HUES64 (cell line): ENCODE data around the gene NAIF1.

ENCODE experiments used
- H3K27ac ChIP-seq: 2 replicates; pipeline ENCODE4 v1.7.0; 2013; ENCODE audit warnings: low read depth, low read length, inconsistent platforms
- H3K27me3 ChIP-seq: 2 replicates; pipeline ENCODE4 v1.6.1; 2013; ENCODE audit warnings: mild to moderate bottlenecking, low read length; ENCODE audit not compliant: insufficient read depth
- H3K36me3 ChIP-seq: 2 replicates; pipeline ENCODE4 v1.6.1; 2013; ENCODE audit warnings: mild to moderate bottlenecking, low read length; ENCODE audit not compliant: insufficient read depth
- H3K4me1 ChIP-seq: 2 replicates; pipeline ENCODE4 v1.6.1; 2013; ENCODE audit warnings: mild to moderate bottlenecking, low read length, moderate library complexity; ENCODE audit not compliant: insufficient read depth
- H3K4me3 ChIP-seq: 2 replicates; pipeline ENCODE4 v1.5.1; 2013; ENCODE audit warnings: mild to moderate bottlenecking, low read length, moderate library complexity
- H3K9ac ChIP-seq: 2 replicates; pipeline ENCODE4 v1.6.1; 2013; ENCODE audit warnings: mild to moderate bottlenecking, low read depth, low read length
- H3K9me3 ChIP-seq: 2 replicates; pipeline ENCODE4 v1.6.1; 2013; ENCODE audit warnings: low read depth, low read length; ENCODE audit not compliant: insufficient read depth
- whole genome bisulfite sequencing: fragments of 150-250, 120-280 bp; methylation state at CpG from one replicate; pipeline ENCODE4 v1.1.7; 2013; ENCODE audit warnings: missing lambda C conversion rate; 5-methylcytosine and 5-hydroxymethylcytosine counted together

NAIF1 gene

DNA sequence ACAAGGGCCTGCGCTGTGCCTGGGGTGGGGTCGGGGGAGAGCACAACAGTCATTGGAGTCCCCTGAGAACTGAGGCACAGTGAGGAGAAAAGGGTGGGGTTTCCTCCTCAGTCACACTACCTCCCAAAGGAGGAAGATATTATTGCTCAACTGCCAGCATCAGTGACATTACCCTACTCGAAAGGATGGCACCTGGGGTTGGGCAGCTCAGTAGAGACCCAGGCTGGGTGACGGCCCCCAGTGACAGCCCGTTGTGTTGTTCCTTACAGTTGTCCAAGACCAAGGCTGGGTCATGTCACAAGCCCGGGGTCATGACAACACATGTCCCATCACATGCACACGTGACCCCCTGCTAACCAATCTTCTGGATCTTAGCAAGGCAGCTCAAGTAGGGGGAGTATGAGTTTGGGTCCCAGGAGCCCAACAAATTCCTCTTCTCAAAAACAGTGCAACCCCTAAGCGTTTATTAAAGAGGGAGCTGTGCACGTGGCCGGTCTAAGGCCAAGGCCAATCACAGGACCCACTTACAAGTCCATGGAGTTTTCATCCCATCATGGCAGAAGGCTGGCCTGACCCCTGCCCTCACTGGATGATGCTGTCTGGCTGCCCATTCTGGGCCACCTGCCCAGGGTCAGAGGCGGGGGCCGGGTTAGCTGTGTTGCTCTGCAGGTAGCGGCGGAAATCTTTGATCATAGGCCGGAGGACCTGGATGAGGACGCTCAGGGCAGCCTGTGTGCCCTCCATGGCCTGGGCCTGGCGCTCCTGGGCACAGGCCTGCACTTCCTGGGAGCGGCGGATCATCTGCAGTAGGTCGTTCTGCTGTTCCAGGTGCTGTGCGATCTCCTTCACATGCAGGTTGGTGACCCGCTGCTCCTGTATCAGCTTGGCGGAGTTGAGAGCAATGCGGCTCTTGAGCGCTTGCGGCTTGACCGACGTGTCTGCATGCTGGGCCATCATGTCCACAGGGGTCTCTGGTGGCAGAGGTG lies 4.0 kb downstream of the NAIF1 start:
- H3K4me1 ChIP-seq: peaks cover 5% of the 10 kb centered on the region; the same call in 1 of the 2 replicates
- no peak overlapping the region for H3K9ac ChIP-seq
- no peak overlapping the region for H3K4me3 ChIP-seq
- no peaks in the 10 kb centered on the region for H3K27me3 ChIP-seq
- H3K27ac ChIP-seq: no peak overlapping the region
- no peaks in the 10 kb centered on the region; the same call in 1 of the 2 replicates for H3K36me3 ChIP-seq
- no peaks in the 10 kb centered on the region for H3K9me3 ChIP-seq
- 96% methylated on average over 28 of the region's 28 CpGs for WGBS

DNA sequence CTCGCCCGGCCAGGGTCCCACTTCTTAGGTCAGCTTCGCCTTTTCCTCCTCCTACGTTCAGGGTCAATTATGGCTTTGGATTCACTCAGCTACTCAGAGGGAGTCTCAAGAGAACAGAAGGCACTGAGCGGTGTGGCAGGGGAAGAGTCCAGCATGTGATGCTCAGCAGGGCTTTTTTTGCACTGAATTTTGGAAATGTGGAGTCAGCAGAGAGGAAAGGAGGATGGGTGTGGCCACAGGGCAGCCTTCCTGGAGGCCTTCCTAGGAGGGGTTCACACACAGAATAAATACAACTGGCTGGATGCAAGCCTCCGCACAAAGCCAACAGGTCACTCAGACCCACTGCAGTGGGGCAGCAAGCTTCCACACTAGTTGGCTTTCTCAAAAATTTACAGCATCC lies 4.8 kb downstream of the NAIF1 start:
- no peaks in the 10 kb centered on the region for H3K27me3 ChIP-seq
- no peak overlapping the region for H3K4me3 ChIP-seq
- H3K4me1 ChIP-seq: peaks cover 5% of the 10 kb centered on the region; the same call in 1 of the 2 replicates
- no peaks in the 10 kb centered on the region; the same call in 1 of the 2 replicates for H3K36me3 ChIP-seq
- H3K9ac ChIP-seq: no peak overlapping the region
- 80% methylated on average over 6 of the region's 6 CpGs for WGBS
- no peaks in the 10 kb centered on the region for H3K9me3 ChIP-seq
- no peak overlapping the region for H3K27ac ChIP-seq

DNA sequence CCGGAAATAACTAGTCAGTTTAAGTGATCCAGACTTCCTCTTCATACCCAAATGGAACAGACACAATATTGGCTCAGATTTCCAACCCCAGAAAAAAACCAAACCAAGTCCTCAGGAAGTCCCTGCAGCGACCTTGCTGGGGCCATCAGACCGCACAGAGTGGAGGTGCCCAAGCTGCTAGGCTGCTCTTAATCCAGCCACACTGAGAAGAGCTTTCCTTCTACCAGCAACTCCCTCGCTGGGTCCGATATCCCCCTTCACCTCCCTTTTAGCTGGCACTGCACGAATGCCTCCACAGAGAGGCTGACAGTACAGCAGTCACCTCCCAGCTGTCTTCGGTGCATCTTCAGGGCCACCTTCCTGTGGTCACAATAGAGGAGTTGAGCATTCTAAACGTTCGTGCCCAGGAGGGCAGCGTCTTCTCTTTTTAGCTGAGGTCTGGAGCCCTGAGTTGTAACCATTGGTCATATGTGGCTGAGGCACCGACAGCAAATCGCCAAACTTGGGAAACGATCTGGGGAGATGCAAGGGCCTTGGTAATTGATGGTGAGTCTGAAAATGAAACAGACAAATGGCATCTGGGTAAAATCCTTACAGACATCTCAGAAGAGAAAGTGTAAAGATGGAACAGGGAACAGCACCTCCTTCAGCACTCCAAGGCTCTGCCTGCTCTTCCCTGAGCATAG lies 5.7 kb downstream of the NAIF1 start:
- H3K4me1 ChIP-seq: no peaks in the 10 kb centered on the region; the same call in 1 of the 2 replicates
- no peaks in the 10 kb centered on the region for H3K9me3 ChIP-seq
- H3K27me3 ChIP-seq: no peaks in the 10 kb centered on the region
- no peak overlapping the region for H3K27ac ChIP-seq
- no peak overlapping the region for H3K4me3 ChIP-seq
- H3K9ac ChIP-seq: no peak overlapping the region
- no peaks in the 10 kb centered on the region; the same call in 1 of the 2 replicates for H3K36me3 ChIP-seq
- 93% methylated on average over 13 of the region's 13 CpGs for WGBS

DNA sequence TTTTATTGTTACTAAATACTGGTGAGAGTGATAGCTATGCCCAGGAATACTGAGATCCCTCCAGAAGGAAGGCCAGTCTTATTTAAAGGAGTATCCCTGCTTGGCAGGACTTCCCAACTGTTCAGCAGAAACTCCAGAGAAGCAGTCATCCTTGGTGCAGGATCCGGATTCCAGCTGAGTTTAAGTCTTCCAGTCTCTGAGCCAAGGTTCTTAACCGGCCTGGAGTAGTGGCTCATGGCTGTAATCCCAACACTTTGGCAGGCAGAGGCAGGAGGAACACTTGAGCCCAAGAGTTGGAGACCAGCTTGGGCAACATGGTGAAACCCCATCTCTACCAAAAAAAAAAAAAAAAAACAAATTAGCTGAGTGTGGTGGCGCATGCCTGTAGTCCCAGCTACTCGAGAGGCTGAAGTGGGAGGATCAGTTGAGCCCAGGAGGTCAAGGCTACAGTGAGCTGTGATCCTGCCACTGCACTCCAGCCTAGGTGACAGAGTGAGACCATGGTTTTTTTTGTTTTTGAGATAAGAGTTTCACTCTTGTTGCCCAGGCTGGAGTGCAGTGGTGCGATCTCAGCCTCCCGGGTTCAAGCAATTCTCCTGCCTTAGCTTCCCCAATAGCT lies 7.6 kb downstream of the NAIF1 start:
- Histone ChIP-seq H3K27ac (no peak overlapping the region), H3K4me1 (peaks cover 10% of the 10 kb centered on the region), H3K9me3 (no peaks in the 10 kb centered on the region), H3K9ac (no peak overlapping the region), H3K36me3 (no peaks in the 10 kb centered on the region; the same call in 1 of the 2 replicates), H3K27me3 (no peaks in the 10 kb centered on the region), H3K4me3 (no peak overlapping the region)
- 94% methylated on average over 6 of the region's 6 CpGs for WGBS

DNA sequence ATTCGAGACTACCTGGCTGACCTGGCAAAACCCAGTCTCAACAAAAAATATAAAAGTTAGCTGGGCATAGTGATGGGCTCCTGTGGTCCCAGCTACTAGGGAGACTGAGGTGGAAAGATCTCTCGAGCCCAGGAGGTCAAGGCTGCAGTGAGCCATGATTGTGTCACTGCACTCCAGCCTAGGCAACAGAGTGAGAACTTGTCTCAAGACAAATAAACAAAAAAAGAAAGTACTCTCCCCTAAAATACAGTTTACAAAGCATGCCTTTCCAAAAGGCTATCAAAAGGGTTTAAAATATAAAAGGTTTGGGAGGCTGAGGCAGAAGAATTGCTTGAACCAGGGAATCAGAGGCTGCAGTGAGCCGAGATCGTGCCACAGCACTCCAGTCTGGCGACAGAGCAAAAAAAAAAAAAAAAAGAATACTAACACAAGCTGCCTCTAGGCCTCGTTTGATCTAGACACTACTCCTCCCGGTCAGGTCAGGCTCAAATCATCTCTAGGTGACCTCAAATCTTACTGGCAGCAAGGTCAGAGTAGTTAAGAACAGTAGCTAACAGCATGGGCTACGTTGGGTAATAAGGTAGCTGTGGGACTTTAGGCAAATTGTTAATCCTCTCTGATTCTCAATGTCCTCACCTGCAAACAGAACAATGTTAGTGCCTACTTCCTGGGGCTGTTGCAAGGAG lies 9.3 kb downstream of the NAIF1 start:
- H3K4me3 ChIP-seq: no peak overlapping the region
- no peak overlapping the region for H3K9ac ChIP-seq
- H3K27ac ChIP-seq: no peak overlapping the region
- H3K4me1 ChIP-seq: peaks cover 10% of the 10 kb centered on the region
- 81% methylated on average over 8 of the region's 8 CpGs for WGBS
- no peaks in the 10 kb centered on the region for H3K9me3 ChIP-seq
- no peaks in the 10 kb centered on the region for H3K27me3 ChIP-seq
- no peaks in the 10 kb centered on the region for H3K36me3 ChIP-seq

DNA sequence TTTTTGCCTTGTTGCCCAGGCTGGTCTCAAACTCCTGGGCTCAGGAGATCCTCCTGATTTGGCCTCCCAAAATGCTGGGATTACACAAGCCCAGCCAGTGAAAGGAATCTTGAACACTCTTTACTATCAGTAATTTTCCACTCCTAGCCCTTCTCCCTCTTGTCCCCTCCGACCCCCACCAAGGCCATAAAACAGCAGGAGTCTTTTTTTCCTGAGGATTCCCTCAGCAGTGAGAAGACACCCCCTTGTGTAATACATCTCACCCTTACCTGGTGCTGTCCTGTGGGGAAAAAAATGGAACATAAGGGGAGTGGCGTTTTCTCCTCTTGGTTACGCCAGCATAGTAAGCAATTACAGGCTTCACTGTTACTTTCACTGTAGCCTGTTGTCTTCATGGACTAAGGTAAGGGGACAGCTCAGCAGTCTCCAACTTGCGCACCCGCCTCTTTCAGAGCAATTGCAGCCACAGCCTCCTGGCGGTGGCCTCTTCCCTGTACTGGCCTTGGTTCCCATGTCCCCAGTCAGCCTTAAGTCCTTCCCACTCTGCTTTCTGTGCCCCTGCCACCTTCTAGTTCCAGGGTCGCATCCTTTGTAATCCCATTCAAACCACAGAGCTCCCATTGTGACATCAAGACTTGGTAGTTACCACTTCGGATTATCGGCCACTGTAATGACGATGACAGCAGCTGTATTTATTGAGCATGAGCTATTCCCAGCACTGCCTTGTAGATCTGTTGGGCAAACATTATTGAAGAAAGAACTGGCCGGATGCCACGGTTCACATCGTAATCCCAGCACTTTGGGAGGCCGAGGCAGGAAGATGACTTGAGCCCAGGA lies 10.0 kb downstream of the NAIF1 start:
- Histone ChIP-seq H3K9ac (no peak overlapping the region), H3K4me1 (peaks cover 10% of the 10 kb centered on the region), H3K4me3 (no peak overlapping the region), H3K27me3 (no peaks in the 10 kb centered on the region), H3K9me3 (no peaks in the 10 kb centered on the region), H3K27ac (no peak overlapping the region), H3K36me3 (no peaks in the 10 kb centered on the region)
- 83% methylated on average over 14 of the region's 14 CpGs for WGBS

DNA sequence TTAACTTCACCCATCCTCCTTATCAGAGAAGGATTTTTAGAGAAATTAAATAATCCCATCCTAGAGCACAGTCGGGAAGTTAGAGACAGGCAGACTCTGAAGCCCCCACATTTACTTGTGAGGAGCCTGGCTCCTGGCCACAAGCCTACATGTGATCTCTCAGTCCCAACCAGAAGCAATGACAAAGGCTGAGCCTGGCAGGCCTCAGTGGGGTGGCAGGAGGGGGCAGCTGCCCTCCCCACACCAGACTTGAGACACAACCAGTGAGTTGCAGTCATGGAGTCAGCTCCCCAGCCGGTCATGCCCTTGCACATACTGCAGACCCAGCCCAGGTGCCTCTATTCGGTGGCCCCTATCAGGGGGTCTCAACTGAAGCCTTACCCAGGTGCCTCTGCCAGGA lies 11.0 kb downstream of the NAIF1 start:
- H3K27ac ChIP-seq: no peak overlapping the region
- peaks cover 10% of the 10 kb centered on the region for H3K4me1 ChIP-seq
- no peaks in the 10 kb centered on the region for H3K9me3 ChIP-seq
- H3K27me3 ChIP-seq: no peaks in the 10 kb centered on the region
- H3K36me3 ChIP-seq: no peaks in the 10 kb centered on the region
- no peak overlapping the region for H3K4me3 ChIP-seq
- no peak overlapping the region for H3K9ac ChIP-seq
- 79% methylated on average over 3 of the region's 3 CpGs for WGBS

DNA sequence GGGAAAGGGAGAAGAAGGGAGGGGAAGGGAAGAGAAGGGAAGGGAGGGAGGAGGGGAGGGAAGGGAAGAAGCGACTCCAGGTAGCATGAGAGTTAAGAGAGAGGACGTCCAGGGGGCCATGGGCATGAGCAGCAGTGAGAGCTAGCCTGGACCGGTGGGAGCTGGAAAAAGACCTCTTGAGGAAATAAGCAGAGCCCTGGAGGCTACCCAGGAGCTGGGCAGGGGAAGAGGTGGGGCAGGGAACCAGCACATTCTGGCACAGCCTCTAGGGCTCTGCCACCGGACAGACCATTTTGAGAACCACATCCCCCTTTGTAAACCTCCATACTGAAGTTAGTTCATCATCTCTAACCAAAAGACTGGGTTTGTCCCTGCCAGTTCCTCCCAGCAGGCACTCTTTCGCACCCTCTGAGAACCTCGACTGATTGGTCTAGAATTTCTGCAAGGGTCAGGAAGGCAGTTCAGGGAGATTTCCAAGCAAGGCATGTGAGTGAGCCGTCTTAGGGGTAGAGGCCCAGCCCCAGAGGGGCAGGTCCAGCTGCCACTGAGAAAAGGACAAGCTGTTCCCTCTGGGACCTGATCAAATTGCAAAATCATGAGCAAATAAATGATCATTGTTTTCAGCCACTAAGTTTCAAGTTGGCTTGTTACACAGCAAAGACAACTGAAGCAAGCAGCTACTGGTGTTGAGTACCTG lies 11.6 kb downstream of the NAIF1 start:
- H3K9ac ChIP-seq: no peak overlapping the region

DNA sequence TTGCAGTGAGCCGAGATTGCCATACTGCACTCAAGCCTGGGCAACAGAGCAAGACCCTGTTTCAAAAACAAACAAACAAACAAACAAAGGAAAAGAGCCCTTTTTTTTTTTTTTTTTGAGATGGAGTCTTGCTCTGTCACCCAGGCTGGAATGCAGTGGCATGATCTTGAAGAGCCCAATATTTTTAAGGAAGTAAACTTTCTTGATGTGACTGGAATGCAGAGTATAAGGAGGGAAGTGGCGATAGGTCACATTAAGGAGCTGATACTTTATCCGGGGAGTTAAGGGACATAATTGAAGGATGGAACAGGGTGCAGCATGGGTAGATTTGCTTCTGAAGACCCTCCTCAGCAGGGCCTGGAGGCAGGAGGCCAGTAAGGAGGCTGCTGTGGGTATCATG lies 13.0 kb downstream of the NAIF1 start:
- Histone ChIP-seq H3K27me3 (no peaks in the 10 kb centered on the region), H3K4me3 (no peak overlapping the region), H3K36me3 (no peaks in the 10 kb centered on the region), H3K9ac (no peak overlapping the region), H3K9me3 (no peaks in the 10 kb centered on the region), H3K27ac (no peak overlapping the region), H3K4me1 (peaks cover 10% of the 10 kb centered on the region)
- 90% methylated on average over 3 of the region's 3 CpGs for WGBS

More for the DNA sequence above, 11.6 kb downstream of the NAIF1 start:
- Histone ChIP-seq H3K4me1 (peaks cover 10% of the 10 kb centered on the region), H3K27ac (no peak overlapping the region), H3K9me3 (no peaks in the 10 kb centered on the region), H3K4me3 (no peak overlapping the region), H3K36me3 (no peaks in the 10 kb centered on the region), H3K27me3 (no peaks in the 10 kb centered on the region)
- WGBS: 39% methylated on average over 7 of the region's 7 CpGs

DNA sequence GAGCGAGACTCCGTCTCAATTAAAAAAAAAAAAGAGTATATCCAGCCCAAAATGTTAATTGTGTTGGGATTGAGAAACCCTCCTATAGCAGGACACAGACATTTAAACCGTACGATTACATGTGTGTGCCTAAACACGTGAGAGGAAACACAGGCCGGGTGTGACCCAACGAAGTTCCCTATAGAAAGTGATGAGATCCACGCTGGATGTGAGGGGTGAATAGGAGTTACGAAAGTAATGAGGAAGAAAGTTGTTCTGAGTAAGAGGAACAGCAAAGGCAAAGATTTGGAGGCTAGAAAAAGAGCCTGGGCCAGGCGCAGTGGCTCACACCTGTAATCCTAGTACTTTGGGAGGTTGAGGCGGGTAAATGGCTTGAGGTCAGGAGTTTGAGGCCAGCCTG lies 13.6 kb downstream of the NAIF1 start:
- 93% methylated on average over 10 of the region's 11 CpGs for WGBS
- no peaks in the 10 kb centered on the region for H3K27me3 ChIP-seq
- no peak overlapping the region for H3K27ac ChIP-seq
- no peaks in the 10 kb centered on the region for H3K36me3 ChIP-seq
- no peaks in the 10 kb centered on the region for H3K9me3 ChIP-seq
- no peak overlapping the region for H3K9ac ChIP-seq
- no peak overlapping the region for H3K4me3 ChIP-seq
- H3K4me1 ChIP-seq: peaks cover 10% of the 10 kb centered on the region
